GM12891 (cell line): Measurements from ENCODE around the gene FAM107A.

ENCODE experiments used
- POLR2AphosphoS5 ChIP-seq: IDR thresholded peaks from 2 replicates; pipeline ENCODE4 v1.6.1; 2011; ENCODE audit warnings: low read depth, low read length, control low read depth
- POU2F2 ChIP-seq: IDR thresholded peaks from 2 replicates; pipeline ENCODE4 v1.6.1; 2011; ENCODE audit warnings: low read depth, mild to moderate bottlenecking, control low read depth, low read length, moderate library complexity

DNA sequence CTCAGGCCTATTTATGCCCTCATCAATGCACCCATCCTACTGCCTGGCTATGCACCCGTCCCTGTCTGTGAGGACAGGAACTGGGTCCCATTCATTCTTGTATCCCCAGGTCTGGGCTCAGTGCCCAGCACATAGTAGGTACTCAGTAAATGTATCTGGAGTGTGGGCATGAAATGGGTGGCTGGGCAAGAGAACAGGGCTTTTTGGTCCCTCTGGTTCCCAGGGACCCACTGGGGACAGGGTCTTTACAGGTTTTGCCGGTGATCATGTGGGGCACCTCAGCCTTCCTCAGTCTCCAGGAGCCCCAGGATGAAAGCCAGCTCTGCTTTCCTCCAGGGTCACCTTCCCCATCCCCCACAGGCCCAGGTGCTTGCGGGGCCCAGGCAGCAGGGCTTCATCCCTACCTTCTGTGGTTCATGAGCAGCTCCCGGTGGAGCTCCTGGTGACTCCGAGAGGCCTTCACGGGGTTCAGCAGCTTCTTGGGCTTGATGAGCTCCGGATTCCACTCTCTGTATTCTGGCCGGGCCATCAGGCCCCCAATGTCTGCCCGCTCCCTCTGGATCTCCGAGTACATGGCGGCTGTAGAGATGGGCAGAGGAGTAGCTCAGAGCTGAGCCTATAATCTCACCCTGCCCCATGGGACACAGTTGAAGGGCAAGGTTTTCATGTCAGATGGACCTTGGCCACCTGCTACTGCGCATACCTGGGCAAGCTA is 7.7 kb downstream of the FAM107A start:
- TF ChIP-seq POLR2AphosphoS5: no peak
- no peak for TF ChIP-seq POU2F2
